Left lung (tissue), 10 donors: Measurements from ENCODE around the gene ELMOD2. TPM values are rescaled to one million over a fixed set of nuclear protein-coding genes. Genes with fewer than 3 reads are reported as not detected.

Experiments used
- ATAC-seq: fragments of 200-7000 bp; cut with Tn5 transposase; one replicate; pipeline ENCODE4 v1.9.1; 2020; ENCODE audit warnings: moderate library complexity
- DNase-seq, 4 donors: peaks; one replicate each; pipeline ENCODE4 v3.0.0-alpha.2; 2013 to 2020
- H3K27ac ChIP-seq, 2 donors: fragments of 200-600 bp; sonication (generic) in 1 of 2; one replicate each; pipeline versions ENCODE4 v1.5.0 to v1.8.0; 2020 to 2021
- H3K27me3 ChIP-seq, 2 donors: fragments of 200-600 bp; sonication (generic) in 1 of 2; one replicate each; pipeline versions ENCODE4 v1.5.0 to v1.8.0; 2020 to 2021
- H3K36me3 ChIP-seq, 2 donors: fragments of 200-600 bp; sonication (generic) in 1 of 2; one replicate each; pipeline versions ENCODE4 v1.5.0 to v1.8.0; 2020 to 2021
- H3K4me1 ChIP-seq, 2 donors: fragments of 200-600 bp; one replicate each; pipeline ENCODE4 v1.8.0; 2021
- H3K4me3 ChIP-seq, 2 donors: fragments of 200-600 bp; sonication (generic) in 1 of 2; one replicate each; pipeline versions ENCODE4 v1.5.0 to v1.8.0; 2020 to 2021; ENCODE audit warnings: mild to moderate bottlenecking in 1 of 2
- H3K9me3 ChIP-seq, 2 donors: fragments of 200-600 bp; sonication (generic) in 1 of 2; one replicate each; pipeline versions ENCODE4 v1.5.0 to v1.8.0; 2020 to 2021
- CTCF ChIP-seq, 2 donors: fragments of 200-600 bp; sonication (generic) in 1 of 2; IDR thresholded peaks; one replicate each; pipeline versions ENCODE4 v1.5.0 to v1.8.0; 2021; ENCODE audit warnings: antibody characterized with exemption in 2 of 2
- intact Hi-C, 2 donors: fragments of 100-400 bp; cut with DNase I; formaldehyde crosslinking; loops; one replicate each; pipeline versions ENCODE4 v1.11.2 to v1.14.2; 2022
- polyA plus RNA-seq, 6 donors: library from polyadenylated mRNA; unstranded; fragments of 120-200 nt; gene quantifications; one replicate each; pipeline ENCODE4 v1.2.1, GENCODE V29; 2013; ENCODE audit not compliant: insufficient read length in 6 of 6
- total RNA-seq, 2 donors: library from RNA; stranded (reverse); fragmentation: NEBNext Ultra II Directional; extraction: Animal tissue kit (Norgen Biotek cat#: 25700); gene quantifications; one replicate each; pipeline ENCODE4 v1.2.1, GENCODE V29; 2021
- donor health status: DM: no; HTN: yes; CAD: no.
- donor health status: DM: no; HTN: no; CAD: no.

Gene ELMOD2
- total and polyA plus RNA-seq, 8 donors = 26.2 to 48.5 (median 44.6) TPM

GRCh38 chr4:140579278-140579677 lies 55.3 kb downstream of the ELMOD2 start:
- Histone ChIP-seq H3K4me3 (no peak overlapping the region), H3K9me3 (no peaks in the 10 kb centered on the region), H3K36me3 (no peaks in the 10 kb centered on the region), H3K4me1 (no peaks in the 10 kb centered on the region), H3K27ac (no peak overlapping the region), H3K27me3 (peaks cover 22 to 54% of the 10 kb centered on the region in 2 donors)
- no peak for TF ChIP-seq CTCF (IDR thresholded peaks at IDR 0.05)
- ATAC-seq (no peak), DNase-seq (peak in 1 of 4 donors; percentile 71)
- intact Hi-C loops = no loop called here

GRCh38 chr4:140581078-140581477 lies 57.1 kb downstream of the ELMOD2 start:
- DNase-seq (no peak), ATAC-seq (no peak)
- no peaks in the 10 kb centered on the region for H3K36me3 ChIP-seq
- no peak overlapping the region for H3K4me3 ChIP-seq
- intact Hi-C loops = no loop called here
- no peak for TF ChIP-seq CTCF (IDR thresholded peaks at IDR 0.05)
- no peaks in the 10 kb centered on the region for H3K9me3 ChIP-seq
- peaks cover 22 to 53% of the 10 kb centered on the region in 2 donors for H3K27me3 ChIP-seq
- no peak overlapping the region for H3K27ac ChIP-seq
- H3K4me1 ChIP-seq = no peaks in the 10 kb centered on the region

GRCh38 chr4:140584439-140584838 lies 60.5 kb downstream of the ELMOD2 start:
- H3K27ac ChIP-seq = no peak overlapping the region
- H3K27me3 ChIP-seq = peaks cover 11 to 20% of the 10 kb centered on the region in 2 donors
- DNase-seq (no peak), ATAC-seq (no peak)
- no peak overlapping the region for H3K4me3 ChIP-seq
- H3K36me3 ChIP-seq = no peaks in the 10 kb centered on the region
- no peaks in the 10 kb centered on the region for H3K4me1 ChIP-seq
- H3K9me3 ChIP-seq = no peaks in the 10 kb centered on the region
- no peak for TF ChIP-seq CTCF (IDR thresholded peaks at IDR 0.05)
- intact Hi-C loops = no loop called here

- TF ChIP-seq CTCF (IDR thresholded peaks at IDR 0.05) = peak in 1 of 2 donors; percentile 40
- no peaks in the 10 kb centered on the region for H3K36me3 ChIP-seq
- H3K4me1 ChIP-seq = no peaks in the 10 kb centered on the region
- intact Hi-C loops = no loop called here
- H3K27ac ChIP-seq = no peak overlapping the region
- no peaks in the 10 kb centered on the region for H3K27me3 ChIP-seq
- no peaks in the 10 kb centered on the region for H3K9me3 ChIP-seq
- peak in 1 of 4 donors; percentile 16 for DNase-seq
- H3K4me3 ChIP-seq = no peak overlapping the region
- peak; percentile 98 for ATAC-seq
Measured at GRCh38 chr4:140595065-140595464, 71.1 kb downstream of the ELMOD2 start.

GRCh38 chr4:140600408-140600807 lies 76.4 kb downstream of the ELMOD2 start:
- no peak for ATAC-seq
- intact Hi-C loops = loop anchor here in 1 of 2 donors (10.0 kb wide), 1 partner anchor 236 kb away; no protein-coding TSS in a partner anchor
- DNase-seq = no peak
- H3K9me3 ChIP-seq = no peaks in the 10 kb centered on the region
- H3K27me3 ChIP-seq = no peaks in the 10 kb centered on the region
- TF ChIP-seq CTCF (IDR thresholded peaks at IDR 0.05) = no peak
- no peak overlapping the region for H3K4me3 ChIP-seq
- no peak overlapping the region for H3K27ac ChIP-seq
- H3K4me1 ChIP-seq = no peaks in the 10 kb centered on the region
- no peaks in the 10 kb centered on the region for H3K36me3 ChIP-seq
